ENCODE results near the gene MTG2.

Gene MTG2

DNA sequence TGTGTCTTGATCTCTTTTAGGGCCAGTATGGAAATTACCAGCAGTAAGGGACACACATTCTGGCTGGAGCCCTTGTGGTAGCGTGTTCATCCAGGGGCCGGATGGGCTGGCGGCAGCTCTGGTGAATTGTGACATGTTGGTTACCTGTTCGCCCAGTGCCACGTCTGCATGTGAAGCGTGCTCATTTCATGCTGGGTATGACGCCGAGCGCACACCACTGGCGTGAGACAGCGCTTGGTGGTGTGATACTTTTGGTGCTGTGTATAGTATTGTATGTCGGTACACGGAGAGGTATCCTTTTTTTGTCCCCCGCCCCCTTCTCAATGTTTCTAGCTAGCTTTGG is 3.7 kb upstream of the MTG2 start:
- in situ Hi-C loops (cut with MboI; ENCODE audit: low sequenced_read_pairs): no loop called here

DNA sequence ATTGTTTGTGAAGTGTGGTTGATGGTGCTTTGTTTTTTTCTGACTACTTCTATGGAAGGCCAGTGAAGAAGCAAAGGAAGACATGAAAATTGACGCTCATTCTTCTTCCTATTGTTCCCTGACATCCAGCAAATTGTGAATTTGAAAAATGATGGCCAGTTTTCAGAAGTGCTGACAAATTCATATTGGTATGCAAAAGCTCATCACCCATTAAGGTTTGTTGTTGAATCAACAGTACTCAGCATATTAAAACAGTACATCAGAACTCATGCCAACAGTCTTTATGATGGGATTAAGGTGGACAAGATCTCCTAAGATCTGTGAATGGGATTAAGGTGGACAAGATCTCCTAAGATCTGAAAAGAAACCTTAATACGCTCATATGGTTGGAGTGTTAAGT is 1.0 kb upstream of the MTG2 start:
- in situ Hi-C loops (cut with MboI; ENCODE audit: low sequenced_read_pairs): no loop called here

DNA sequence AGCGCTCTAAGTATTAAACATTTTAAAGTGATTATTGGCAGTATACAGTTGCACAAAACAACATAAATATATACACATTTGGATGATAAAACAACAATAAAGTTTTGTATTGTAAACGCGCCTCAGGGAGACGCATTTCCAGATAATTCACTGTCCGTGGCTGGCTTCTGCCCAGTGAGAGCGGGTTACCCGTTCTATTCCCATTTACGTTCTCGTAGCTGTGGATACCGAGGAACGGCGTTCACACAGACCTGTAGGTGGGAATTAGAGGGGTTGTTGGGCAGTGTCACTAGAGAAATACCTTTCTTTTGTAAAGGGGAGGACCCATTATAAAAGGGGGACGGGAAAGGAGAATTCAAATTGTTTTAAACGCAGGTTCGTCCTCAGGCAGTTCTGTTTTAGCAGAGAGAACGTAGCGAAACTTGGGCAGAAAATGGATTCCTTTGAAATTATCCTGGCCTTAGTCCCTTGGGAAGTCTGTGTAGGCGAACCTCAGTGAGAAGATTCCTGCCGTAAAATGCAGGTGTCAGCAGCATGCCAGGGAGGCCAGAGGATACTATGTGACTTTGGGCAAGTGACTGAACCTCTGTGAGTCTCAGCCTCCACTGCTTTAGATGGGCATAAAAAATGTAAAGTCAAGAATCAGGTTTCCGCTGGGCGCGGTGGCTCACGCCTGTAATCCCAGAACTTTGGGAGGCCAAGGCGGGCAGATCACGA is 756 bp downstream of the MTG2 start:
- in situ Hi-C loops (cut with MboI; ENCODE audit: low sequenced_read_pairs): no loop called here

DNA sequence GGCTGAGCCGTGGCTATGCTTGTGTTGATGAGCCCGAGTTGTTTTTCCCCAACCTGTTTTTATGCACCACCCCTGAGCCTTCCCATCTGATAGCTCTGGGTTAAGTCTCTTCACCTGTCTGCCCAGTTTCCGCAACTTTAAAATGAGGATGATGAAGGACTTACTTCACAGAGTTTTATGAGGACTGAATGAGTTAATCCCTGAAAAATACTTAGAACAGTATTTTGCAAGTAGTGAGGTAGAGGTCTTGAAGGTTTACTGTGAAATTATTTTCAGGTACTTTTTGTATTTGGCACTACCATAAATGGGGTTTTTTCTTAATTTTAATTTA is 3.2 kb downstream of the MTG2 start:
- in situ Hi-C loops (cut with MboI; ENCODE audit: low sequenced_read_pairs): no loop called here

DNA sequence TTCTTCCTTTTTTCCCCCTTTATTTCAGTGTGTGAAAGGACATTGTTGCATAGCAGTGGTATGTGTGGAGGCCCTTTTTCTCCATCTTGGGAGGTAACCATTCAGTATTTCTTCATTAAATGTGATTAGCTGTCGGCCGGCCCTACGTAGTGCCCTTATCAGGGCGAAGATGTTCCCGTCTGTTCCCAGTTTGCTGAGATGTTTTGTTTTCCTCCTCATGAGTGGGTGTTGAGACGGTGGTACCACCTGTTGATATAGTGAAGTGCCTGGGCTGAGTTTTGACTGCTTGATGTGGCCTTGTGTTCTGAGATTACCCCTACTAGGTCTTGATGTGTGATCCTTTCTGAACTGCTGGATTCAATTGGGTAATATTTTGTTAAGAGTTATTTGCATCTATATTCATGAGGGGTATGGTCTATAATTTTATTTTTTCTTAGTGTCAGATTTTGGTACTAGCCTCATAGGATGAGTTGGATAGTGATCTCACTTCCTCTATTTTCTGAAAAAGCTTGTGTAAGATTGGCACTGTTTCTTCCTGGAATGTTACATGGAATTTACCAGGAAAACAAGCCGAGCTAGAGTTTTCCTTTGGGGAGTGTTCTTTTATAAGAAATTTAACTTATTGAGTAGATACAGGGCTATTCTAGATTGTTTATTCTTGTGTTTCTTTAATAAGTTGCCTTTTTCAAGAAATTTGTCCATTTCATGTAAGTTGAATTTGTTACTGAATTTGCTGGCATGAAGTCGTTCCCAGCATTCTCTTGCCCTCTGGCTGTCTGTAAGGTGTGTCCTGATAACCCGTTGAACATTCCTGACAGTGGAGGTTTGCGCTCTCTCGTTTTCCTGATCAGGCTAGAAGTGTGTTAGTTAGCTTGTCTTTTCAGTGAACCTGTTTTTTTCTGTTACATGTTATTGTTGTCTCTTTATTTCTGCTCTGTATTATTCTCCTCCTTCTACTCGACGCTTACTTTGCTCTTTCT is 4.3 kb downstream of the MTG2 start:
- in situ Hi-C loops (cut with MboI; ENCODE audit: low sequenced_read_pairs): no loop called here

DNA sequence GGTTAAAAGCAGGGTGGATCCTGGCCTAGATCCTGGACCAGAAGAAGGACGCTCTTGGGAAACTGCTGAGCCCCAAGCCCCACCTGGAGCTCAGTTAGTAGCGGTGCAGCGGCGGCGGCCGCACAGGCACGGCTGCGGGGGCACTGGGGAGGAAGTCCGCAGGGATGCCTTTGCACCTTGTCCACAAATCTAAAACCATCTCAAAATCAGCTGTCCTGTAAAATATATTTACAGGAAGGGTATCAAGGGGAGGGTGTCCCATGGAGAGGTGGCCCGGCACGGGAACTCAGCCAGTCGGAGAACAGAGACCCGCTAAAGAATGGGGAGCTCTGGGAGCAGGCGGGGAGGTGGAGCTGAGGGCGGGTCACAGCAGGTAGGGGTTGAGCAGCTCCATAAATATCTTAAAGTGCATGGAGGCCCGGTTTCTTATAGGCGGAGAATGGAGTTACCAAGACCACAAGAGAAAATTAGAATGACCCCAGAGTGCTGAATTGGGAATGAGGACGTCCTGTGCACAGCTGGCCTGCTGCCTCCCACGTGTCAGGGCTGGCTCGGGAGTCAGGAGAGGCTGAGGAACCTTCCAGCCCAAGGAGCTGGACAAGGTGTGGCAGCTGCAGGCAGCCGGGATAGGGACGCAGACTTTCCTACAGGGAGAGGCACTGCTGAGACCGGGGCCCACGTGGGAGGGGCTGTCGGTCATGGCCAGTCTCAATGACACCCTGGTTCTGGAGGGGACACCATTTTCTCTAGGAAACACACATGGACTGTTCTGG is 8.0 kb downstream of the MTG2 start:
- in situ Hi-C loops (cut with MboI; ENCODE audit: low sequenced_read_pairs): no loop called here

DNA sequence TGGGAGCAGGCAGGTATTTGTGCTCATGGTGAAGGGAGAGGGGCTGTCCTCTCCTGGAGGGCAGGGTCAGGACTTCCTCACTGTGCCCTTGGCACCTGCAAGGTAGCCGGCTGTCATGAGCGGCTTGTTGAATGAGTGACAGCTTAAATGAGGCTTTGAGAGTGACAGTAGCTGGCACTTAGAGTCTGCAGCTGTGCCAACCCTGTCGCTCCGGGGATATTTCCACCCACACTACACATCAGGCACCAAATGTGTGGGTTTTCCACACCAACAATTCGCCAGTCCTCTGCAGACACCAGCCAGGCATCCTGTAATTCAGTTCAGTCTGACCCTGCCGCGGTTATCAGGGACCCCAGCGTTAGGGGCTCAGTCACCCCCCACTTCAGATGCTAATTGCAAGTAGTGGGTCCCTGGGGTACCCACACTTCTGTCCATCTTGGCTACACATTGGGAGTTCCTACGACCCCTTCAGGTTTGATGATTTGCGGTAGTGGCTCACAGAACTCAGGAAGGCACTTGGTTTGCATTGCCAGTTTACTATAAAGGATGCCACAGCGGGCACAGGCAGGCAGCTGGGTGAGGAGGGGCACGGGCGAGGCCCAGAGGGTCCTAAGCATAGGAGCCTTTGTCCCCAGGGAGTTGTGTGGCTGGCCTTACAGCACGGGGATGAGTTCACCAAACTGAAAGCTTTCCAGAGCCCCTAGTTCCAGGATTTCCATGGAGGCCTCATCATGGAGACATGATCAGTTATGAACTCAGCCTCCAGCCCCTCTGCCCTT is 9.1 kb downstream of the MTG2 start:
- in situ Hi-C loops (cut with MboI; ENCODE audit: low sequenced_read_pairs): no loop called here

DNA sequence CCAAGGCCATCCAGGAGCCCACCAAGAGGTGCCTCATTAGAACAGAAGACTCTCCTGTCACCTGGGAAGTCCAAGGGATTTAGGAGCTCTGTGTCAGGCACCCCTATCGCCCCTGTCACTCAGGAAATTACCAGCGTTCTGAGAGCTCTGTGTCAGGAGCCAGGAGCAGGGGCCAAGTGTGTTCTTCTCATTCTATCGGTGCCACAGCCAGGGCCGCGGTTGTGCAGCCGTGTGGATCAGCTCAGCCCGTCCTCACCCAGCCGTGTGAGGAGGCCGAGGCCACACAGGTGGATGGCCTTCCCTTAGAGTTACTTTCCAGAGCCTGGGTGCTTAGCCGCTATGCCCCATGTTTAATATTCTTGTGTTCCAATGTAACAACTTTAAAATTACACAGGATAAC is 9.8 kb downstream of the MTG2 start:
- in situ Hi-C loops (cut with MboI; ENCODE audit: low sequenced_read_pairs): no loop called here

DNA sequence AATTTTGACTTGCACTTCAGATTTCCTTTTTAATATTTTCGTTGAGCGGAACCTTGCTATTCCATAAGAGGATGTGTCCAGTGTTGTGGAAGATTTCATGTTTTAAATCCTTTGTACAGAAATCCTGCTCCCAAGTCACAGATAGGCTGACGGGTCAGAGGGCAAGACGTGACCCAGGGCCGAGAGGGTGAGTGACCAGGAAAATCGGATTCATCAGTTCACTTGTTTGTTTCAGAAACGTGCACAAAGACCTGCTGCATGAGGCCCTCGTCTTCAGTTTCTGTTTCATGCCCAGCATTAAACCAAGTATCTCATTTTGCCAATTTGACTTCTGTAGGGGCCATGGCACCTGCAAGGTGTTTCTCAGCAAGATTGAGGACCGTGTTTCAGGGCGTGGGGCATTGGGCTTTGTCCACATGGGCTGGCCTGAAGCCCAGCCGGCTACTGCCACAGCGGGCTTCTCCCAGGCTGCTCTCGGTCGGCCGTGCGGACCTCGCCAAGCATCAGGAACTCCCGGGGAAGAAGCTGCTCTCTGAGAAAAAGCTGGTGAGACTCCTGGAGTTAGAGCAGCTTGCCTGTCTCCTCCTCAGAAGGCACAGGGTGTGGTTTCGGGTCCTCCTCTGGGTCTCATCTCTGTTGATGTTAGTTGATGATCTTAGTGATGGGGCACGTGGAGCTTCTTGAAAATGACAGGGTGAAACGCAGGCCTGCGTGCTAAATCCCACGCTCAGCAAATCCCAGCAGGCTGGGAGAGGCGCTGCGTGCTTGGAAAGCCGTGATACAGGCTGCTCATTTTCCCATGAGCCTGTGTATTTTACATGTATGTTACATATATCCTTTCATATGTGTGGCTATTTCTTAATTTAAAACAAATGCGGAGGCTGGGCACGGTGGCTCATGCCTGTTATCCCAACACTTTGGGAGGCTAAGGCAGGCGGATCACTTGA is 10.5 kb downstream of the MTG2 start:
- in situ Hi-C loops (cut with MboI; ENCODE audit: low sequenced_read_pairs): no loop called here

DNA sequence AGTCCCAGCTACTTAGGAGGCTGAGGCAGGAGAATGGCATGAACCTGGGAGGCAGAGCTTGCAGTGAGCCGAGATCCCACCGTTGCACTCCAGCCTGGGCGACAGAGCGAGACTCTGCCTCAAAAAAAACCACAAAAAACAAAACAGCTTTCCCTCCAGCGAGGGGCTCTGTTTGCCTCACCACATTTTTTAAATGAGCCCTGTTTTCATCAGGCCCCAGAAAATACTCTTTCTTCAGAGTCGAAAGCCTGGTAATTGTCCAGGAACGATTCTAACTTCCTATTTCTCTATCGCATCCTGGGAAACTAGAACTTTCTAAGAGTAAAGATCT is 12.2 kb downstream of the MTG2 start:
- in situ Hi-C loops (cut with MboI; ENCODE audit: low sequenced_read_pairs): no loop called here

DNA sequence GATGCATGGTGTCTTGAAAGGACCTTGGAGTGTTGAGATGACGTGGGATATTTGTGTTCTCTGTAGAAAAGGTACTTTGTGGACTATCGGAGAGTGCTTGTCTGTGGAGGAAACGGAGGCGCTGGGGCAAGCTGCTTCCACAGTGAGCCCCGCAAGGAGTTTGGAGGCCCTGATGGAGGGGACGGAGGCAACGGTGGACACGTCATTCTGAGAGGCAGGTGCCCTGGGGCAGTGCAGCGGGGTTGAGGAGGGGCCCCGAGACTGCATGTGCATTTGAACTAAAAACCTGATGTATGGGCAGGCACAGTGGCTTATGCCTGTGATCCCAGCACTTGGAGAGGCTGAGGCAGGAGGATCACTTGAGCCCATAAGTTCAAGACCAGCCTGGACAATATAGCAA is 12.9 kb downstream of the MTG2 start:
- in situ Hi-C loops (cut with MboI; ENCODE audit: low sequenced_read_pairs): no loop called here

DNA sequence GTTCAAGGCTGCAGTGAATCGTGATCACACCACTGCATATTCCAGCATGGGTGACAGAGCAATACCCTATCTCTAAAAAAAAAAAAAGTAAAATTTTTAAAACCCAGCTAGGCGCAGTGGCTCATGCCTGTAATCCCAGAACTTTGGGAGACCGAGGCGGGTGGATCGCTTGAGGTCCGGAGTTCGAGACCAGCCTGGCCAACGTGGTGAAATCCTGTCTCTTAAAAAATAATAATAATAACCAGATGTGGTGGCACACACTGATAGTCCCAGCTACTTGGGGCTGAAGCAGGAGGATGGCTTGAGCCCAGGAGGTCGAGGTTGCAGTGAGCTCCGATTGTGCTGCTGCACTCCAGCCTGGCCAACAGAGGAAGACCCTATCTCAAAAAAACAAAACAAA is 13.5 kb downstream of the MTG2 start:
- in situ Hi-C loops (cut with MboI; ENCODE audit: low sequenced_read_pairs): no loop called here

DNA sequence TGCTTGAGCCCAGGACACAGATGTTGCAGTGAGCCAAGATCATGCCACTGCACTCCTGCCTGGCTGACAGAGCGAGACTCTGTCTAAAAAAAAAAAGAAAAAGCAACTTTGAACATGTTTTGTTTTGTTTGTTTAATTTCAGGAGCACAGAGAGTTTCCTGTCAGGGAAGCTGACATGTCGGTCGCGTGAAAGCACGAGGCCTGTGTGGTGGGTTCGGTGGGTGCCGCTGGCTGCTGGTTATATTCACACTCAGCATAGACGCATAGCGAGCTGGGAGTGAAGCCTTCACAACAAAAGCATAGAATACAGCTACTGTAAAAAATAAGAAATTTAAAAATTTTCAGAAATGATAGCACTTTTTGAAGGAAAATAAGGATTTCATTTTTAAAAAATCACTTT is 14.5 kb downstream of the MTG2 start:
- in situ Hi-C loops (cut with MboI; ENCODE audit: low sequenced_read_pairs): no loop called here

DNA sequence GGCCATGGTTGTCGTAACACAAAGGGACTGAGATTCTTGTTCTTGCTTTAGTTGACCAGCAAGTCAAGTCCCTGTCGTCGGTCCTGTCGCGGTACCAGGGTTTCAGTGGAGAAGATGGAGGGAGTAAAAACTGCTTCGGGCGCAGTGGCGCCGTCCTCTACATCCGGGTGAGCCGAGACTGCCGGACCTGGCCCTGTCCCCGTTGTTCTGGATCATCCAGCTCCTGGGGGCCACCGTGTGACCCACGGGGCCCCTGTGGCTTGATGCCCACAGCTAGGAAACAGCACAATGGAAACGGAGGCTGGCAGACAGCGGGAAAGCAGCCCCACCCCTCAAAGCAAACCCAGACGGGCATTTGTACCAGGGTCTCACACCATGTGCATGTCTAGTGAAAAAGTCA is 15.0 kb downstream of the MTG2 start:
- in situ Hi-C loops (cut with MboI; ENCODE audit: low sequenced_read_pairs): no loop called here

DNA sequence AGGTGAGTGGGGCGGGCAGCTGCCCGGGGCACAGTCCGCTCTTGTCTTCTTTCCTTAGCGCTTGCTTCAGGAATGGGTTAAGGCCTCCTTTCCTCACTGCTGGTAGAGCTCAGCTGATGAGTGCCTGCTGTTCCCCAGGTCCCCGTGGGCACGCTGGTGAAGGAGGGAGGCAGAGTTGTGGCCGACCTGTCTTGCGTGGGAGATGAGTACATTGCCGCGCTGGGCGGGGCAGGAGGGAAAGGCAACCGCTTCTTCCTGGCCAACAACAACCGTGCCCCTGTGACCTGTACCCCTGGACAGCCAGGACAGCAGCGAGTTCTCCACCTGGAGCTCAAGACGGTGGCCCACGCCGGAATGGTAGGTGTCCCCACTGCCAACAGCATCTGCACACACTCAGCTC is 15.7 kb downstream of the MTG2 start:
- in situ Hi-C loops (cut with MboI; ENCODE audit: low sequenced_read_pairs): no loop called here

DNA sequence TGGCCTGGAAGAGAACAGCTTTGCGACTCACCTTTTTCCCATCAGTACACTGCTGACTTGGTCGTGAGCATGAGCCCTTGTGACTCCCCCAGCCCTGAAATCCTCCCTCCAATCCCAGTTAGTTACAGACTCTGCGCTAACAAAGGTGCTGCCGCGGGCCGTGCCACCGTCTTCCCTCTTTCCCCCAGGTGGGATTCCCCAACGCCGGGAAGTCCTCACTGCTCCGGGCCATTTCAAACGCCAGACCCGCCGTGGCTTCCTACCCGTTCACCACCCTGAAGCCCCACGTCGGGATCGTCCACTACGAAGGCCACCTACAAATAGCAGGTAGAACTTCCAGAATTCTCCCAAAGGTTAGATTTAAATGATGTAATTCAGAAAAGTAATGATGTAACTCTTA is 16.1 kb downstream of the MTG2 start:
- in situ Hi-C loops (cut with MboI; ENCODE audit: low sequenced_read_pairs): no loop called here

DNA sequence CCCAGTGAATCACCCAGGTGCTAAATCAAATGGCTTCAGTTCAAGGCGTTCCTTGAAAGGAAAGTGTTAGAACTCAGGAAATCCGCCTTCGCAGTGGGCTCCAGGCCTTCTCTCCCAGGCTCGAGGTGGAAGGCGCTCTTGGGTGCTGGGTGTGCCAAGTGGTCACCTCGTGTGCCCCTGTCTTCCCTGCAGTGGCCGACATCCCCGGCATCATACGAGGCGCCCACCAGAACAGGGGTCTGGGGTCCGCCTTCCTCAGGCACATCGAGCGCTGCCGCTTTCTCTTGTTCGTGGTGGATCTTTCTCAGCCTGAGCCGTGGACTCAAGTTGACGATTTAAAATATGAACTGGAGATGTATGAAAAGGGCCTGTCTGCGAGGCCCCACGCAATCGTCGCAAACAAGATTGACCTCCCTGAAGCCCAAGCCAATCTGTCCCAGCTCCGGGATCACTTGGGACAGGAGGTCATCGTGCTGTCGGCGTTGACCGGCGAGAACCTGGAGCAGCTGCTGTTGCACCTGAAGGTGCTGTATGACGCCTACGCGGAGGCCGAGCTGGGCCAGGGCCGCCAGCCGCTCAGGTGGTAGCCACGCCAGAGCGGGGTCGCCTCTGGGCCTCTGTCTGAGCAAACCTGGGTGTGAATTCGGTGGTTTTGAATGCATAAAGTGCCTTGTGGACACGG is 17.8 kb downstream of the MTG2 start:
- in situ Hi-C loops (cut with MboI; ENCODE audit: low sequenced_read_pairs): no loop called here

DNA sequence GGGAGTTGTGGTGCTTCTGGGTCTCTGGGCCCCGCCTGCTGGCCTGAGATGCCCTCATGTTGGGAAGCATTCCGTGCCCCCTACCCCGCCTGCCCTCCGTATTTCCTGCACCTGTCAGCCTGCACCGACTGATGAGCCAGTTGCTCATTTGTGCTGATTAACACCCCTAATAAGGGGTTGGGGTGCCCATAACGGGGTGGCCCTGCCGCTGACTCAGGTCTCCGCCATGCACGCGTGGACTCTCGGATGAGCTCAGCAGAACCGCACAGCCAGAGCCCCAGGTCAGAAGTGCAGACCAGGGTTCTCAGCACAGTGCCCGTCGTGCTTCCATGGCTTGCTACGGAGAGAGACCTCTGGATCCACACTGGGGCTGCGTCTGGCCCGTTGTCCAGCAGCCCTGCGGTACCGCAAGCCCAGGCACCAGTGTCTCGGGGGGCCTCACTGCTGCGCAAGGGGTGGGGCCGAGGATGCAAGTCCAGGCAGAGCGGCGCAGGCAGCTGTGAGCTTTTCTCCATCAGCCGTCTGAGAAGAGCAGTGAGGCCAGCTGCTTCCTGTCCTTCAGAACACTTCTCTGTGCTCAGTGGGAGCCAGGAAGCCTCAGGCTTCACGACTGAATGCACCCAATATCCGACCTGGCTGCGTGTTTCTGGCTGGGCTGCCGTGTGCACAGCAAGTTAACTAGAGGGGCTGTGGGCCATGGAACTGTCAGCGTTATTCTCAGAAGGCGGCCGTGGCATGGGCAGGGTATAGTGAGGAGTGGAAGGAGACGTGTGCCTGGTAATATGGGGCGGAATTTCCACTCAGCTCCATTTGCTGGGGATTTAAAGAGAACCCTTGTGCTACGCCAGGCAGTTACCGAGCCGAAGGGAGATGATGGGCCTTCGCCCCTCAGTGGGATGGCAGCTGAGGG is 18.6 kb downstream of the MTG2 start:
- in situ Hi-C loops (cut with MboI; ENCODE audit: low sequenced_read_pairs): no loop called here

DNA sequence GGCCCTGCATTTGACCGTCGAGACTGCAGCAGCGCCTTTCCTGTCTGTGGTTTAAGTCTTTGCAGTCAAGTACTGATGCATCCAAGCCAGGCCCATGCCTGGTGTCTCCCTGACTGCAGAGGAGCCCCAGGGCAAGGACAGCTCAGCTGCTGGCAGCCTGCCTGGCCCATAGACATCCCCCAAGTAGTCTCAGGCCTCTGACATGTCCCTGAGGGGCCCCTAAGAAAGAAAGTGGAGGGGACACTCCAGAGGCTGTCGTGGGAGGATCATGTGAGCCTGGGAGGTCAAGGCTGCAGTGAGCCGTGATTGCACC is 19.2 kb downstream of the MTG2 start:
- in situ Hi-C loops (cut with MboI; ENCODE audit: low sequenced_read_pairs): no loop called here

Measured in hTERT RPE-1 (cell line).